WTC11 (cell line): ENCODE results near the gene RADIL. TPM values are rescaled to one million over a fixed set of nuclear protein-coding genes. Genes with fewer than 3 reads are reported as not detected.

ENCODE experiments used
- ATAC-seq: fragments of 200-7000 bp; cut with Tn5 transposase; 2 replicates; pipeline ENCODE4 v1.10.0; 2021; ENCODE audit warnings: mild to moderate bottlenecking, moderate library complexity
- CTCF ChIA-PET: fragments of 300-600 bp; sonication (Branson Sonifier 250); formaldehyde crosslinking; loops from one replicate; lab custom pipeline; 2021; ENCODE audit warnings: antibody characterized with exemption; lab: Charles Lee
- POLR2A ChIA-PET: fragments of 350-600 bp; sonication (Branson Sonifier 250); formaldehyde crosslinking; loops from one replicate; lab custom pipeline; 2021; ENCODE audit warnings: antibody characterized with exemption; lab: Charles Lee
- DNase-seq: peaks from one replicate; pipeline ENCODE4 v3.0.0; 2021; ENCODE audit warnings: low spot score
- H3K27ac Mint-ChIP-seq: 2 replicates; pipeline ENCODE4 v1.8.0; 2021; ENCODE audit warnings: mixed read lengths
- H3K27me3 Mint-ChIP-seq: 2 replicates; pipeline ENCODE4 v1.8.0; 2021; ENCODE audit warnings: low read depth, mild to moderate bottlenecking, moderate library complexity, mixed read lengths
- H3K36me3 Mint-ChIP-seq: 2 replicates; pipeline ENCODE4 v1.8.0; 2021; ENCODE audit warnings: mixed read lengths
- H3K4me1 Mint-ChIP-seq: 2 replicates; pipeline ENCODE4 v1.8.0; 2022; ENCODE audit warnings: mixed read lengths
- H3K4me3 Mint-ChIP-seq: 2 replicates; pipeline ENCODE4 v1.8.0; 2021; ENCODE audit warnings: mild to moderate bottlenecking, moderate library complexity, mixed read lengths
- H3K9me3 Mint-ChIP-seq: 2 replicates; pipeline ENCODE4 v1.8.0; 2021; ENCODE audit warnings: mixed read lengths
- CTCF ChIP-seq: fragments of 200-600 bp; IDR thresholded peaks from 2 replicates; pipeline ENCODE4 v1.8.0; 2022; ENCODE audit warnings: antibody characterized with exemption
- ETV6 ChIP-seq: sonication (generic); formaldehyde crosslinking; IDR thresholded peaks from 2 replicates; pipeline ENCODE4 v1.8.1; 2022; ENCODE audit warnings: mild to moderate bottlenecking, missing genetic modification reagents
- FOXP4 ChIP-seq: sonication (generic); formaldehyde crosslinking; IDR thresholded peaks from 2 replicates; pipeline ENCODE4 v1.8.0; 2022; ENCODE audit warnings: mild to moderate bottlenecking, missing genetic modification reagents
- HMGA2 ChIP-seq: fragments of 250-450 bp; sonication (Bioruptor Pico); IDR thresholded peaks from 2 replicates; pipeline ENCODE4 v1.4.0; 2021; ENCODE audit warnings: mild to moderate bottlenecking, moderate library complexity
- MYBL2 ChIP-seq: sonication (generic); formaldehyde crosslinking; IDR thresholded peaks from 2 replicates; pipeline ENCODE4 v1.8.1; 2023; ENCODE audit warnings: mild to moderate bottlenecking, moderate library complexity, missing genetic modification reagents
- NR3C1 ChIP-seq: sonication (generic); formaldehyde crosslinking; conservative IDR thresholded peaks from 2 replicates; pipeline ENCODE4 v1.8.1; 2023; ENCODE audit warnings: low read depth, mild to moderate bottlenecking, missing genetic modification reagents
- SOX15 ChIP-seq: fragments of 250-450 bp; sonication (Bioruptor Pico); IDR thresholded peaks from 2 replicates; pipeline ENCODE4 v1.9.0; 2021; ENCODE audit warnings: mild to moderate bottlenecking
- USF2 ChIP-seq: sonication (generic); formaldehyde crosslinking; IDR thresholded peaks from 2 replicates; pipeline ENCODE4 v1.8.1; 2023; ENCODE audit warnings: mild to moderate bottlenecking, missing genetic modification reagents, moderate library complexity
- ZNF396 ChIP-seq: fragments of 250-450 bp; sonication (Bioruptor Pico); IDR thresholded peaks from 2 replicates; pipeline ENCODE4 v1.8.0; 2021; ENCODE audit warnings: mild to moderate bottlenecking, moderate library complexity, borderline replicate concordance
- total RNA-seq: library from RNA; stranded (reverse); gene quantifications from 3 replicates; pipeline ENCODE4 v1.2.3, GENCODE V29; 2021
- TF ChIP-seq, protein P1 (sequence below): sonication (generic); formaldehyde crosslinking; IDR thresholded peaks from 2 replicates; pipeline ENCODE4 v1.8.0; 2022; ENCODE audit warnings: mild to moderate bottlenecking, missing genetic modification reagents

RADIL gene
- total RNA-seq, 1 experiment from 2014 or later, result 11.1 TPM

GRCh38 chr7:4800487-4800886 lies 83.0 kb downstream of the RADIL start:
- CTCF ChIA-PET, result interaction anchor here (0.6 to 4.4 kb wide), 8 partner anchors 8 to 83 kb away, joined by 3 to 36 read pairs (median 4); partner anchors contain the start of gene RADIL
- DNase-seq, result no peak
- Mint-ChIP-seq H3K36me3 (no peaks in the 10 kb centered on the region), H3K27me3 (no peaks in the 10 kb centered on the region), H3K4me3 (no peak overlapping the region), H3K4me1 (peaks cover 4% of the 10 kb centered on the region), H3K27ac (no peak overlapping the region), H3K9me3 (no peaks in the 10 kb centered on the region)
- no peak for ATAC-seq
- POLR2A ChIA-PET, result interaction anchor here (1.2 kb wide), 1 partner anchor 13 kb away, joined by 3 read pairs; no protein-coding TSS in a partner anchor
- TF ChIP-seq NR3C1 (CRISPR knock-in tag), result no peak
- TF ChIP-seq, all 79 proteins: peak for 0

- H3K27ac Mint-ChIP-seq, result no peak overlapping the region
- peak; percentile 8 for ATAC-seq
- POLR2A ChIA-PET, result interaction anchor here (1.2 kb wide), 1 partner anchor 14 kb away, joined by 3 read pairs; no protein-coding TSS in a partner anchor
These were observed 83.8 kb downstream of the RADIL start for GRCh38 chr7:4799508-4800268.

DNA sequence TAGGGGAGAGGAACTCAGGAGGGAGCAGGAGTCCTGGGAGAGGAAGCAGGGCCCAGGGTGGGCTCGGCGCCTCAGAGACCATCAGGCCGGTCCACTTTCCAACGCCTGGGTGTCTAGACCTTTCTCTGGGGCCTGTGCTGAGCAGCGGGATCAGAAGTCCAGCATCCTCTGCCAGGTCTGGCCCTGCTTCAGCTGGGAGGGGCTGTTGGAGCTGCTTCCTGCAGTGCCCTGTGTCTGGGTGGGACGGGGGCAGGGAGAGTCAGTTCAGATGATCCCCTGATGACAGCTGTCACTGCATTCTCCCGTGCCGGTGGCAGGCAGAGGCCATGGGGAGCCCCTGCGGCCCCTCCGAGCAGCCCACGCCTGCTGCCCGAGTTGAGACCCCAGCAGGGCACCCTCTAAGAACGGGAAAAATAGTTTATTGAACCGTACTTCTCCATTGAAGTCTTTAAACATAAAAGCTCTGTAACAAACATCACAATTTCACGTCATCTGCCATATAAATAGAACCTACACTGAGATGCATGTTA lies 84.7 kb downstream of the RADIL start:
- ChIA-PET CTCF (interaction anchor here (0.5 to 4.4 kb wide), 23 partner anchors 8 to 751 kb away, joined by 3 to 36 read pairs (median 4); partner anchors contain the start of genes AP5Z1 and RADIL), POLR2A (no interaction called here)
- no peak overlapping the region for H3K4me3 Mint-ChIP-seq
- H3K27ac Mint-ChIP-seq, result no peak overlapping the region
- ATAC-seq, result no peak
- H3K27me3 Mint-ChIP-seq, result no peaks in the 10 kb centered on the region
- TF ChIP-seq ETV6 (no peak), SOX15 (CRISPR knock-in tag) (no peak), ZNF396 (CRISPR knock-in tag) (no peak)
- H3K36me3 Mint-ChIP-seq, result no peaks in the 10 kb centered on the region
- peaks cover 5% of the 10 kb centered on the region for H3K4me1 Mint-ChIP-seq
- DNase-seq, result no peak
- H3K9me3 Mint-ChIP-seq, result no peaks in the 10 kb centered on the region

More at GRCh38 chr7:4799508-4800268, 83.8 kb downstream of the RADIL start:
- no peaks in the 10 kb centered on the region for H3K9me3 Mint-ChIP-seq
- no peak overlapping the region for H3K4me3 Mint-ChIP-seq
- CTCF ChIA-PET, result interaction anchor here (0.8 to 4.4 kb wide), 6 partner anchors 16 to 287 kb away, joined by 3 to 36 read pairs (median 4); partner anchors contain the start of genes AP5Z1 and RADIL
- DNase-seq, result no peak
- H3K4me1 Mint-ChIP-seq, result peaks cover 4% of the 10 kb centered on the region
- H3K36me3 Mint-ChIP-seq, result no peaks in the 10 kb centered on the region
- TF ChIP-seq MYBL2 (CRISPR knock-in tag) (no peak), USF2 (CRISPR knock-in tag) (peak; percentile 51; the same call in 1 of the 2 replicates)
- H3K27me3 Mint-ChIP-seq, result no peaks in the 10 kb centered on the region

DNA sequence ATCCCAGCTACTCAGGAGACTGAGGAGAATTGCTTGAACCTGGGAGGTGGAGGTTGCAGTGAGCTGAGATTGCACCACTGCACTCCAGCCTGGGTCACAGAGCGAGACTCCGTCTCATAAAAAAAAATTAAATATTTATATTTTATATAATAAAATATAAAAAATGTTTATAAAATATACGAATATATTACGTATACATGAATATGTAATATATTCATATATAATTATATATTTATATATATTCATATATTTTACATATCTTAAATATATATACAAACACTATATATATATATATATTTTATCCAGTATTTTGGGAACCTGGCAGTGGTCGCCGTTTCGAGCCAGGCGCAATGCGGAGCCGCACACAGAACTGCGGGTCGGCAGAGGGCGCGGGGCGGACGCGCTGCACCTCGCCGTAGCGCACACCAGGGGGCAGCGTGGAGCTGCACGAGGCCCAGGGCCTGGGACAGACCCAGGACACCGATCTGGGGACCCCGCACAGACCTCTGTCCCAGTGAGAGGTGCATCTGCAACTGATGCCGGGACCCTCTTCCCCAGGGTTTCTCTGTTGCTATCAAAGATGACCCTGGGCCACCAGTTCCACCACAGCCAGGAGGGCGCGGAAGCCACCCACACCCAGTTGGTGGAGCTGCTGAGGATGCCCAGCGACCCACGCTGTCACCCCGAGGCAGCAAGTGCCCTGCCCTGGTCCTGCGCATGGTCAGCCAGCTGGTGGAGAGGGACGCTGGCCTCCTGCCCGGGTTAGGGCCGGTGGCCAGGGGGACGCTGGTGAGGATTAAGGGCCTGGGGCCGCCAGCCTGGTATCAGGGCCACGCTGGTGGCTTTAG lies 85.4 kb downstream of the RADIL start:
- no peaks in the 10 kb centered on the region for H3K9me3 Mint-ChIP-seq
- CTCF ChIA-PET, result interaction anchor here (0.5 to 4.4 kb wide), 24 partner anchors 9 to 1187 kb away, joined by 3 to 36 read pairs (median 4); partner anchors contain the start of genes AP5Z1 and RADIL
- POLR2A ChIA-PET, result no interaction called here
- H3K4me3 Mint-ChIP-seq, result no peak overlapping the region
- TF ChIP-seq, protein P1, sequence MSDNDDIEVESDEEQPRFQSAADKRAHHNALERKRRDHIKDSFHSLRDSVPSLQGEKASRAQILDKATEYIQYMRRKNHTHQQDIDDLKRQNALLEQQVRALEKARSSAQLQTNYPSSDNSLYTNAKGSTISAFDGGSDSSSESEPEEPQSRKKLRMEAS (CRISPR knock-in tag), result 0 out of 2 replicates have a peak, but pooled peaks have one; percentile 34
- TF ChIP-seq HMGA2 (CRISPR knock-in tag), result peak; percentile 99
- TF ChIP-seq CTCF, result peak; percentile 81
- no peak for TF ChIP-seq FOXP4 (CRISPR knock-in tag)
- TF ChIP-seq, all 79 proteins: peak for 3
- peak; percentile 92 for ATAC-seq
- peak; percentile 83 for DNase-seq
- H3K27me3 Mint-ChIP-seq, result no peaks in the 10 kb centered on the region
- no peaks in the 10 kb centered on the region for H3K36me3 Mint-ChIP-seq
- no peak overlapping the region for H3K27ac Mint-ChIP-seq
- peaks cover 5% of the 10 kb centered on the region for H3K4me1 Mint-ChIP-seq
